Central memory CD8-positive, alpha-beta T cell (primary cell): ENCODE measurements around the gene NMU.
"Not testable (repeated sequence)": the region's sequence is repeated elsewhere in the genome, so short reads cannot be mapped to it uniquely, and the experiment has no call there.

Source experiments
- ATAC-seq: fragments of 150-1000 bp; cut with Tn5 transposase; replicated peaks from 2 replicates; pipeline ENCODE4 v1.10.0; 2022; ENCODE audit warnings: mild to moderate bottlenecking, moderate FRiP score, moderate number of reproducible peaks; ENCODE audit not compliant: poor library complexity, severe bottlenecking; ENCODE audit errors: extremely low read depth
- DNase-seq, 2 donors: peaks; one replicate each; pipeline ENCODE4 v3.0.0; 2021; ENCODE audit warnings: low spot score in 2 of 2
- H3K27ac Mint-ChIP-seq: one replicate; pipeline ENCODE4 v1.8.0; 2022; ENCODE audit warnings: low read depth, mild to moderate bottlenecking, moderate library complexity, mixed read lengths
- H3K27me3 Mint-ChIP-seq: one replicate; pipeline ENCODE4 v1.8.0; 2022; ENCODE audit warnings: mixed read lengths
- H3K36me3 Mint-ChIP-seq: one replicate; pipeline ENCODE4 v1.8.0; 2022; ENCODE audit warnings: mild to moderate bottlenecking, moderate library complexity, mixed read lengths; ENCODE audit not compliant: insufficient read depth
- H3K4me1 Mint-ChIP-seq: one replicate; pipeline ENCODE4 v1.8.0; 2022; ENCODE audit warnings: mixed read lengths
- H3K4me3 Mint-ChIP-seq: one replicate; pipeline ENCODE4 v1.8.0; 2022; ENCODE audit warnings: mild to moderate bottlenecking, moderate library complexity, mixed read lengths
- H3K9me3 Mint-ChIP-seq: one replicate; pipeline ENCODE4 v1.8.0; 2022; ENCODE audit warnings: mixed read lengths

NMU gene

GRCh38 chr4:55578341-55579010, 57.6 kb downstream of the NMU start:
- no peak overlapping the region for H3K27ac Mint-ChIP-seq
- peaks cover 17% of the 10 kb centered on the region for H3K27me3 Mint-ChIP-seq
- H3K4me1 Mint-ChIP-seq: no peaks in the 10 kb centered on the region
- H3K9me3 Mint-ChIP-seq: peaks cover 10% of the 10 kb centered on the region
- H3K4me3 Mint-ChIP-seq: no peak overlapping the region
- DNase-seq (no peak), ATAC-seq (no peak)
- no peaks in the 10 kb centered on the region for H3K36me3 Mint-ChIP-seq

GRCh38 chr4:55575513-55575912, 60.6 kb downstream of the NMU start:
- H3K36me3 Mint-ChIP-seq: no peaks in the 10 kb centered on the region
- no peak for ATAC-seq
- H3K9me3 Mint-ChIP-seq: peaks cover 5% of the 10 kb centered on the region
- no peak overlapping the region for H3K27ac Mint-ChIP-seq
- peaks cover 29% of the 10 kb centered on the region for H3K27me3 Mint-ChIP-seq
- no peaks in the 10 kb centered on the region for H3K4me1 Mint-ChIP-seq
- DNase-seq: no peak
- H3K4me3 Mint-ChIP-seq: no peak overlapping the region

DNA sequence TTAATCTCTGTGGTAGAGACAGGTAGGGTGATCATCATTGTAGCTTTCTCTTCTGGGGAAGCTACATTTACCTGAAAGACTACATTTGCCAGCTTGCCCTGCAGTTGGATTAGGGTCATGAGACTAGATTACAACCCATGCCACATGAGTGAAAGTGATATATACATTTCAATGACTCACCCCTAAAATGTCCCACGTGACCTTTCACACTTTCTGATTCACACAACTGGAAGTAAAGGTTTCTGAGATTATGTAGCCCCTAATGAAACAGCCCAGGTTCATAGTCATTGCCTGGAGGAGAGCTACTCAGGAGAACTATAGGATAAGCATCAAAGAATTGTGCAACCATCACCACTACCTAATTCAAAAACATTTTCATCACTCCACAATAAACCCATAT, 61.8 kb downstream of the NMU start:
- DNase-seq (no peak), ATAC-seq (no peak)
- no peak overlapping the region for H3K4me3 Mint-ChIP-seq
- peaks cover 5% of the 10 kb centered on the region for H3K9me3 Mint-ChIP-seq
- no peaks in the 10 kb centered on the region for H3K4me1 Mint-ChIP-seq
- H3K27me3 Mint-ChIP-seq: peaks cover 29% of the 10 kb centered on the region
- H3K36me3 Mint-ChIP-seq: no peaks in the 10 kb centered on the region
- H3K27ac Mint-ChIP-seq: no peak overlapping the region

GRCh38 chr4:55571806-55572205, 64.3 kb downstream of the NMU start:
- peaks cover 18% of the 10 kb centered on the region for H3K27me3 Mint-ChIP-seq
- H3K4me1 Mint-ChIP-seq: no peaks in the 10 kb centered on the region
- H3K9me3 Mint-ChIP-seq: peaks cover 5% of the 10 kb centered on the region
- DNase-seq (no peak), ATAC-seq (no peak)
- H3K36me3 Mint-ChIP-seq: no peaks in the 10 kb centered on the region
- H3K27ac Mint-ChIP-seq: no peak overlapping the region
- no peak overlapping the region for H3K4me3 Mint-ChIP-seq

DNA sequence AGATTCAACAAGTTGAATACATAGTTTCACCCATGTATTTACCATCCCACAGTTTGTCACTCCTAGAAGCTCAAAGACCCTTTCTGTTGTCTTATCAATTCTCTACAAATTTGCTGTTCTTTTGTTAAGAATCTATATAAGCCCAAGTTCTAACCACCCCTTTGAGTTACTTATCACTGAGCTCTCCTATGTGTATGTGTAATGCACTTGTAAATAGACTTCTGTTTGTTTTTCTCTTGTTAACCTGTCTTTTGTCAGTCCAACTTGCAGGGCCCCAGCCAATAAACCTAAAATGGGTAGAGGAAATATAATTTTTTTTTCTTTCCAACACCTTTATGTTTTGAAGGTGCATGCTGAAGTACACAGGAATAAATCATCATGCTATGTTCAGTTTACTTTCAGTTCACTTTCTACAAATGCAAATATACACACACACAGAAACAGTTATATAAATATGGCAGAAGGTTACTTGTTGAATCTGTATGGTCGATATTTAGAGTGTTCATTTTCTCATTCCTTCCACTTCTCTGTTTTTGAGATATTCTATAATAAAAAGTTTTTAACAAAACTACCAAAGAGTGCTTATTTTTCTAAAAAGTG, 67.1 kb downstream of the NMU start:
- H3K4me3 Mint-ChIP-seq: no peak overlapping the region
- no peaks in the 10 kb centered on the region for H3K9me3 Mint-ChIP-seq
- DNase-seq: no peak
- no peak for ATAC-seq
- no peaks in the 10 kb centered on the region for H3K36me3 Mint-ChIP-seq
- peaks cover 18% of the 10 kb centered on the region for H3K27me3 Mint-ChIP-seq
- H3K27ac Mint-ChIP-seq: no peak overlapping the region
- H3K4me1 Mint-ChIP-seq: no peaks in the 10 kb centered on the region

DNA sequence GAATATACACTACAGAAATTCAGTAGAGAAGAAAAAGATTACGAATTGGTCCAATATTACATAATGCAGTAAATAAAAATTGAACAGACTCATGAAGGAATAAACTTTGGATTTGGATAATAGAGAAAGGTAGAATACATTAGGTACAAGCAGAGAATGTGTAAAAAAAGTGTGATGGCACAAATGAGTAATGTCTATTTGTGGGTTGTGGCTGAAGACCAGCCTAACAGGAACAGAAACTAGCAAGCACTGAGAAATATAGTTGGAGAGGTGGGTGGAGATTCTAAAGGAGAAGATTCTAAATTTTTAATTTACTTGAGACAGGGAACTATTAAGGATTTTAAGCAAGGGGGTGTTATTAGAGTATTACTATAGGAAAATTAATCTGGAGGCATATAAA, 74.2 kb downstream of the NMU start:
- Mint-ChIP-seq H3K36me3 (peaks cover 2% of the 10 kb centered on the region), H3K4me3 (no peak overlapping the region), H3K27me3 (peaks cover 23% of the 10 kb centered on the region), H3K27ac (no peak overlapping the region), H3K4me1 (no peaks in the 10 kb centered on the region), H3K9me3 (no peaks in the 10 kb centered on the region)
- DNase-seq (no peak), ATAC-seq (no peak)

DNA sequence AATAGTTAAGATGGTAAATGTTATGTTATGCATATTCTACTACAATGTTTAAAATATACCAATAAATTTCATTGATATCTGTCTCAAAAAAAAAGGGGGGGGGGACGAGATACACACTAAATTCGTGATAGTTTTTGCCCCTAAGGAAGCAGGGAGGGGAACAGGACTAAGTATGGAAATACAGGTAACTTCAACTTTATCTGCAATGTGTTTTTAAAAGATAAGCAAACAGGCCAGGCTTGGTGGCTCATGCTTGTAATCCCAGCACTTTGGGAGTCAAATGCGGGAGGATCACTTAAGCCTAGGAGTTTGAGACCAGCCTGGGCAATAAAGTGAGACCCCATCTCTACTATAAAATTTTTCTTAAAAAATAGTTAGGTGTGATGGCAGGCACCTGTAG, 76.0 kb downstream of the NMU start:
- Mint-ChIP-seq H3K27me3 (peaks cover 30% of the 10 kb centered on the region), H3K36me3 (peaks cover 2% of the 10 kb centered on the region), H3K4me1 (no peaks in the 10 kb centered on the region), H3K27ac (no peak overlapping the region), H3K4me3 (no peak overlapping the region), H3K9me3 (no peaks in the 10 kb centered on the region)
- ATAC-seq (no peak), DNase-seq (no peak)

DNA sequence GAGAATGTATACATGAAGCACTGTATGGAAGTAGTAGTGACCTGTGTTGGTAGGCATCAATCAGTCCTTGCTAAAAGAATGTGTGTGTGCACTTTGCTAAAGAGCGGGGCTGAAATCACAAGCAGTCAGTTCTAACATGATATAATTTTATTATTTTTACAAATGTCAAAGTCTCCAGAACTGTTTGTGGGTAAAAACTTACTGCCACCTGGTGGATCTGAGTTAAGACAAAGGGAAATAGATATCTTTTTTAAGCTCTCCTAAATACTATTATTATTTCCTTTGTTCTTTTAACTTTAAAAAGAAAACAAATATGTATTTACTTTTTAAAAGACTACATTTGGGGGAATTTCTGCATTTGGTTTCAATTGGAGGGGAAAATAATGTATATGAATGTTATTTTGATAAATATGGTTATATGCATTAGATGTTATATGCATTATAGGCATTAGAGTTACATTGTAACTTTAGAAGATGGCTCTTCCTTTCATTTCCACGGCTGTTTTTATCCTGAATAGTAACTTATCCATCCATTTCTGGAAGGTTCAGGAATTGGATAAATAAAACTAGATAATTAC, 81.6 kb downstream of the NMU start:
- H3K27ac Mint-ChIP-seq: no peak overlapping the region
- peaks cover 1% of the 10 kb centered on the region for H3K36me3 Mint-ChIP-seq
- ATAC-seq: peak; percentile 28
- H3K9me3 Mint-ChIP-seq: no peaks in the 10 kb centered on the region
- H3K4me1 Mint-ChIP-seq: no peaks in the 10 kb centered on the region
- DNase-seq: no peak
- no peak overlapping the region for H3K4me3 Mint-ChIP-seq
- peaks cover 36% of the 10 kb centered on the region for H3K27me3 Mint-ChIP-seq

DNA sequence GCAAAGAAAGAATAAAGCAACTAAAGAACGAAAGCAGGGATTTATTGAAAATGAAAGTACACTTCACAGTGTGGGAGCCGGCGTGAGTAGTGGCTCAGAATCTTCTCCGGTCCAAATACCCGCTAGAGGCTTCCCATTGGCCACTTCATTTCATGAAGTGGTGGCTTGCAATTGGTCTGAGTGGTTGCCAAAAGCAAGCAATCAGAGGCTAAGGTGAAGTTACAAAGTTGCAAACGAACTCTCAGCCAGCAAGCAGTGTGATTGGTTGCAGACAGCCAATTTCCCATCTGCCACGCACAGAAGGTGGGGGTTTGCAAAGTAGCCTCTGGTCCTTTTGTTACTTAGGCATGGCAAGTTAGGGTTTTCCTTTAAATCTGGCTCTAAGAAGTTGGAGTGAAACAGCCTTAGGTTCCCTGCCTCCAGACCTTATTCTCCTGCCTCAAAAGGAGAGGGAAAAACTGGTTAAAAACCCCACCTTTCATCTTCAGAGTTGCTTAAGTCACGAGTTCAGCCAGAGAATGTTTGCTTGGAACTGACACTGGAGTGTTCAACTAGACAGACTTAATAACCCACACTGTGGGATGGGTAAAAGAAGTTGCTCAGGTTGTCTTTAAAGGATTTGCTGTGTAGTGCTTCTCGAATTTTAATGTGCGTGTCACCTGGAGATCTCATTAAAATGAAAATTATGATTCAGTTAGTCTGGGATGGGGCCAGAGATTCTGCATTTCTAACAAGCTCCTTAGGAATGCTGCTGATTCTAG, 82.5 kb downstream of the NMU start:
- H3K4me1 Mint-ChIP-seq: no peaks in the 10 kb centered on the region
- H3K27me3 Mint-ChIP-seq: peaks cover 30% of the 10 kb centered on the region
- no peak overlapping the region for H3K27ac Mint-ChIP-seq
- peaks cover 1% of the 10 kb centered on the region for H3K36me3 Mint-ChIP-seq
- peak overlapping the region; percentile 46 for H3K4me3 Mint-ChIP-seq
- DNase-seq (no peak), ATAC-seq (peak; percentile 60)
- no peaks in the 10 kb centered on the region for H3K9me3 Mint-ChIP-seq

DNA sequence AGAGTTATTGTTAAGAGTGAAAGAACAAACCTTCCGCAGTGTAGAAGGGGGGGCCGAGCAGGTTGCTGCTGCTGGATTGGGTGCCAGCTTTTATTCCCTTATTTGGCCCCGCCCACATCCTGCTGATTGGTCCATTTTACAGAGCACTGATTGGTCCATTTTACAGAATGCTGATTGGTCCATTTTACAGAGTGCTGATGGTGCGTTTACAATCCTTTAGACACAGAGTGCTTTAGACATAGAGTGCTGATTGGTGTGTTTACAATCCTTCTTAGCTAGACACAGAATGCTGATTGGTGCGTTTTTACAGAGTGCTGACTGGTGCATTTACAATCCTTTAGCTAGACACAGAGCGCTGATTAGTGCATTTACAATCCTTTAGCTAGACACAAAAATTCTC, 84.1 kb downstream of the NMU start:
- not testable (repeated sequence) for H3K36me3 Mint-ChIP-seq, H3K4me3 Mint-ChIP-seq, H3K27ac Mint-ChIP-seq, H3K9me3 Mint-ChIP-seq, ATAC-seq, DNase-seq
- H3K27me3 Mint-ChIP-seq: peaks cover 13% of the 10 kb centered on the region
- peaks cover 11% of the 10 kb centered on the region for H3K4me1 Mint-ChIP-seq

GRCh38 chr4:55549888-55550287, 86.2 kb downstream of the NMU start:
- H3K27me3 Mint-ChIP-seq: peaks cover 3% of the 10 kb centered on the region
- no peaks in the 10 kb centered on the region for H3K9me3 Mint-ChIP-seq
- peaks cover 16% of the 10 kb centered on the region for H3K36me3 Mint-ChIP-seq
- peaks cover 18% of the 10 kb centered on the region for H3K4me1 Mint-ChIP-seq
- DNase-seq (no peak), ATAC-seq (no peak)
- no peak overlapping the region for H3K27ac Mint-ChIP-seq
- H3K4me3 Mint-ChIP-seq: no peak overlapping the region

DNA sequence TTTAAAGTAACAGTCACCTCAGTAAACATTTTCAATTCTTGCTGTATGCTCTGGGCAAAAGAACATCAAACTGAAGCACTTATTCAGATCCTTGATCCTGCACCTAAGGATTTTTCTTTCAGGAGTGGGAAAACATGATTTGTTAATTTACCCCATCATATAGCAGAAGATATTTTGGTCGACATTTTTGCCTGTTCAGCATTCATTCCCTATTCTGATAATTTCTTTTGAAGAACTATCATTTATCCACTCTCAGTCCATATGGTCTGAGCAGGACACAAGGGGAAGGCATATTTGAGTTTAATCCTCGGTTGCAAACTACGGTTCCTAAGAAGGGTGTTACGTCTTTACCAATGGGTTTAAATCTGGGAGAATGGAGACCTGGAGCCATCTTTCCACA, 88.2 kb downstream of the NMU start:
- no peaks in the 10 kb centered on the region for H3K27me3 Mint-ChIP-seq
- H3K27ac Mint-ChIP-seq: no peak overlapping the region
- DNase-seq: no peak
- ATAC-seq: no peak
- peaks cover 33% of the 10 kb centered on the region for H3K4me1 Mint-ChIP-seq
- H3K9me3 Mint-ChIP-seq: no peaks in the 10 kb centered on the region
- H3K36me3 Mint-ChIP-seq: peaks cover 18% of the 10 kb centered on the region
- H3K4me3 Mint-ChIP-seq: peak overlapping the region; percentile 89

- Mint-ChIP-seq H3K4me3 (peak overlapping the region; percentile 89), H3K4me1 (peaks cover 38% of the 10 kb centered on the region)
Observed at GRCh38 chr4:55547466-55547770, 88.7 kb downstream of the NMU start.

More at GRCh38 chr4:55547466-55547770, 88.7 kb downstream of the NMU start:
- H3K27ac Mint-ChIP-seq: peak overlapping the region; percentile 77
- peaks cover 18% of the 10 kb centered on the region for H3K36me3 Mint-ChIP-seq
- no peaks in the 10 kb centered on the region for H3K9me3 Mint-ChIP-seq
- no peak for DNase-seq
- no peaks in the 10 kb centered on the region for H3K27me3 Mint-ChIP-seq
- no peak for ATAC-seq
